ENCODE results near the gene ADSS1. TPM values are rescaled to one million over a fixed set of nuclear protein-coding genes. Genes with fewer than 3 reads are reported as not detected.

ADSS1 gene
- total RNA-seq, 1 donor from 2014 or later, result 5.5 TPM

- peak; percentile 52 for ATAC-seq
- DNase-seq, result peak; percentile 81
- Histone ChIP-seq H3K4me1 (no peaks in the 10 kb centered on the region), H3K36me3 (peaks cover 64% of the 10 kb centered on the region), H3K27me3 (no peaks in the 10 kb centered on the region), H3K4me3 (no peak overlapping the region), H3K9me3 (no peaks in the 10 kb centered on the region), H3K27ac (no peak overlapping the region)
- no peak for TF ChIP-seq CTCF (IDR thresholded peaks at IDR 0.05)
- intact Hi-C loops (cut with DNase I), result no loop called here
Observed at GRCh38 chr14:104774453-104775072, 50.5 kb downstream of the ADSS1 start.

GRCh38 chr14:104775073-104775489 lies 51.1 kb downstream of the ADSS1 start:
- intact Hi-C loops (cut with DNase I), result no loop called here
- Histone ChIP-seq H3K27ac (no peak overlapping the region), H3K36me3 (peaks cover 65% of the 10 kb centered on the region), H3K4me1 (no peaks in the 10 kb centered on the region), H3K4me3 (no peak overlapping the region), H3K27me3 (no peaks in the 10 kb centered on the region), H3K9me3 (no peaks in the 10 kb centered on the region)
- DNase-seq, result no peak
- no peak for ATAC-seq
- no peak for TF ChIP-seq CTCF (IDR thresholded peaks at IDR 0.05)

- Histone ChIP-seq H3K27ac (no peak overlapping the region), H3K4me1 (no peaks in the 10 kb centered on the region), H3K4me3 (no peak overlapping the region), H3K27me3 (no peaks in the 10 kb centered on the region), H3K36me3 (peaks cover 63% of the 10 kb centered on the region), H3K9me3 (no peaks in the 10 kb centered on the region)
- intact Hi-C loops (cut with DNase I), result no loop called here
- DNase-seq (no peak), ATAC-seq (no peak)
- TF ChIP-seq CTCF (IDR thresholded peaks at IDR 0.05), result no peak
Observed at GRCh38 chr14:104776481-104776880, 52.5 kb downstream of the ADSS1 start.

GRCh38 chr14:104776961-104777807 lies 53.2 kb downstream of the ADSS1 start:
- ATAC-seq (no peak), DNase-seq (no peak)
- H3K27me3 ChIP-seq, result no peaks in the 10 kb centered on the region
- no peak overlapping the region for H3K4me3 ChIP-seq
- no peaks in the 10 kb centered on the region for H3K4me1 ChIP-seq
- peaks cover 56% of the 10 kb centered on the region for H3K36me3 ChIP-seq
- no peak for TF ChIP-seq CTCF (IDR thresholded peaks at IDR 0.05)
- H3K27ac ChIP-seq, result no peak overlapping the region
- intact Hi-C loops (cut with DNase I), result no loop called here
- no peaks in the 10 kb centered on the region for H3K9me3 ChIP-seq

GRCh38 chr14:104777808-104778249 lies 53.8 kb downstream of the ADSS1 start:
- Histone ChIP-seq H3K4me3 (no peak overlapping the region), H3K9me3 (no peaks in the 10 kb centered on the region), H3K36me3 (peaks cover 52% of the 10 kb centered on the region), H3K27ac (no peak overlapping the region), H3K4me1 (no peaks in the 10 kb centered on the region), H3K27me3 (no peaks in the 10 kb centered on the region)
- no peak for TF ChIP-seq CTCF (IDR thresholded peaks at IDR 0.05)
- intact Hi-C loops (cut with DNase I), result no loop called here
- no peak for DNase-seq
- no peak for ATAC-seq

Measured in upper lobe of right lung (tissue), 1 donor.